ENCODE results near the gene SPAG17. TPM values are rescaled to one million over a fixed set of nuclear protein-coding genes. Genes with fewer than 3 reads are reported as not detected.

The SPAG17 gene
- total RNA-seq, 1 donor, result 0.09 TPM

DNA sequence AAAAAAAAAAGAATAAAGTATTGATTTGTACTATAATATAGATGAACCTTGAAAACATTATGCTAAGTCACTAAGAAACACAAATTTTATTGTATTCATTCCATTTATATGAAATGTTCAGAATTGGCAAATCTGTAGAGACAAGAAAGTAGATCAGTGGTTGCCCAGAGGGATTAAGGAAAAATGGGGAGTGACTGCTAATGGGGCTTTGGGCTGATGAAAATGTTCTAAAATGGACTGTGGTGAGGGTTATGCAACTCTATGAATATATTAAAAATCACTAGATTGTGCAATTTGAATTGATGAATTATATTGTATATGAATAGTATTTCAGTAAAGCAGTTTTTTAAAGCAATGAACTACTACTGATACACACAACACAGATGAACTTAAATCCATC lies 265.7 kb downstream of the SPAG17 start:
- H3K4me3 ChIP-seq (ENCODE audit: low read depth, low read length), result no peak overlapping the region
- TF ChIP-seq, protein P1, sequence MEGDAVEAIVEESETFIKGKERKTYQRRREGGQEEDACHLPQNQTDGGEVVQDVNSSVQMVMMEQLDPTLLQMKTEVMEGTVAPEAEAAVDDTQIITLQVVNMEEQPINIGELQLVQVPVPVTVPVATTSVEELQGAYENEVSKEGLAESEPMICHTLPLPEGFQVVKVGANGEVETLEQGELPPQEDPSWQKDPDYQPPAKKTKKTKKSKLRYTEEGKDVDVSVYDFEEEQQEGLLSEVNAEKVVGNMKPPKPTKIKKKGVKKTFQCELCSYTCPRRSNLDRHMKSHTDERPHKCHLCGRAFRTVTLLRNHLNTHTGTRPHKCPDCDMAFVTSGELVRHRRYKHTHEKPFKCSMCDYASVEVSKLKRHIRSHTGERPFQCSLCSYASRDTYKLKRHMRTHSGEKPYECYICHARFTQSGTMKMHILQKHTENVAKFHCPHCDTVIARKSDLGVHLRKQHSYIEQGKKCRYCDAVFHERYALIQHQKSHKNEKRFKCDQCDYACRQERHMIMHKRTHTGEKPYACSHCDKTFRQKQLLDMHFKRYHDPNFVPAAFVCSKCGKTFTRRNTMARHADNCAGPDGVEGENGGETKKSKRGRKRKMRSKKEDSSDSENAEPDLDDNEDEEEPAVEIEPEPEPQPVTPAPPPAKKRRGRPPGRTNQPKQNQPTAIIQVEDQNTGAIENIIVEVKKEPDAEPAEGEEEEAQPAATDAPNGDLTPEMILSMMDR (IDR thresholded peaks at IDR 0.05; ENCODE audit: insufficient read depth, low read length), result no peak
- DNase-seq (ENCODE audit: low read depth), result no peak

DNA sequence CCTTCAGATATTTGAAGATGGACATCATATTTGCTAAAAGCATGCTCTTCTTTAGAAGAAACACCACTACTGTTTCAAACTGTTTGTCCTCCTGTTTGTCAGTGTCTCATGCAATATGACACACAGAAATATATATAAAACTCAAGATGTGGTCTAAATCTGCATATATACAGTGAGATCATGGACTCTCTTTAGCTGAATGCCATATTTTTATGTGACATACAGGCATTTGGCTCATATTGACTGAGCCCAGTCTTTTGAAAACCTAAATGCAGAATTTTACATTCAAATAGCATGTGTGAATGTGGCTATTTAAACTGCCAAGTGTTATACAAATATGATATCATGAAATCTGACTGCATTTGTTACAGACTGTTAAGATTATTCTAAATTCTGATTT lies 274.0 kb downstream of the SPAG17 start:
- no peak for DNase-seq (ENCODE audit: low read depth)
- H3K4me3 ChIP-seq (ENCODE audit: low read depth, low read length), result no peak overlapping the region
- TF ChIP-seq, protein P1 (IDR thresholded peaks at IDR 0.05; ENCODE audit: insufficient read depth, low read length), result no peak

DNA sequence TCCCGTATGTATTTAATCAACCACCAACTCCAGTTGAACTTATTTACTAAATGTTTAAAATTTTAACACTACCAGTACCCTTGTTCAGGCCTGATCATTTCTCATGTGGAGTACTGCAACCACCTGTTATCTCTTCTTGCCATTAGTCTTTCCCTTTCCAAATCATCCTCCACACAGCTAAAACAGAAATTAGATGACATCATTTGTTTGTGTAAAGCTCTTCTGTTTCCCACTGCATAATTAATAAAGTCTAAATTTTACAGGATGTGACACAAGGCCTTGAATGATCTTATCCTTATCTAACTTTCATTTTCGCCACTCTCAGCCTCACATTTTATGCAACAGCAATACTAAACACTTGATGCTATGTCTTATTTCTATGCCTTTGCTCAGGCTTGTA lies 280.0 kb downstream of the SPAG17 start:
- no peak for DNase-seq (ENCODE audit: low read depth)
- TF ChIP-seq, protein P1 (IDR thresholded peaks at IDR 0.05; ENCODE audit: insufficient read depth, low read length), result no peak
- H3K4me3 ChIP-seq (ENCODE audit: low read depth, low read length), result no peak overlapping the region

DNA sequence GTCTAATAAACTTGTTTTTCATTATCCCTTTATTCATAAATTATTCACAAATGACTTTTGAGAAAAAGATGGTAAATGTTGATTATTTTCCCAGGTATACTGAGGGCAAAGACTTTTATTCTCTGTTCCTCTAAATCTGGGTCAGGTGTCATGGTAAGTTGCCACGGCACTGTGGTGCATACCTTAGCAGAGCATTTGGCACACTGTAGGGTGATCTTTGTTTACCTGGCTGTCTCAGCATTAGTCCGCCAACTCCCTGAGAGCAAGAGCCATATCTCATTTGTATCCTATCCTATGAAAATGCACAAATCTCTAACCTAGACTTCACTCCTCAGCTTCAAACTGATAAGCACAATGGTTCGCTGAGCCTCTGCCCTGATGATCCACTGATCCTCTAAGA lies 280.5 kb downstream of the SPAG17 start:
- no peak for DNase-seq (ENCODE audit: low read depth)
- TF ChIP-seq, protein P1 (IDR thresholded peaks at IDR 0.05; ENCODE audit: insufficient read depth, low read length), result no peak
- H3K4me3 ChIP-seq (ENCODE audit: low read depth, low read length), result no peak overlapping the region
